Endometrial microvascular endothelial cells (primary cell): Measurements from ENCODE around the gene SLAMF9. TPM values are rescaled to one million over a fixed set of nuclear protein-coding genes. Genes with fewer than 3 reads are reported as not detected.

Experiments used
- in situ Hi-C: cut with HindIII; loops from 2 replicates; pipeline ENCODE4 v1.10.0; 2017; ENCODE audit warnings: low sequenced_read_pairs, low pct_unique_long_range_greater_than_20kb; ENCODE audit errors: inconsistent ontology term
- total RNA-seq: library from RNA; depleted of rRNA; stranded (reverse); fragments of >200 nt; gene quantifications from one replicate; pipeline ENCODE4 v1.2.3, GENCODE V29; 2015; ENCODE audit errors: inconsistent ontology term

Gene SLAMF9
- total RNA-seq, 1 donor from 2014 or later = not detected

- in situ Hi-C loops = no loop called here
These were observed 16.8 kb downstream of the SLAMF9 start for GRCh38 chr1:159937054-159937750.

GRCh38 chr1:159936273-159936904, 17.6 kb downstream of the SLAMF9 start:
- in situ Hi-C loops = no loop called here

GRCh38 chr1:159935719-159936272, 18.2 kb downstream of the SLAMF9 start:
- in situ Hi-C loops = no loop called here

- in situ Hi-C loops = no loop called here
These were observed 18.7 kb downstream of the SLAMF9 start for GRCh38 chr1:159935305-159935704.

GRCh38 chr1:159934136-159935039, 19.6 kb downstream of the SLAMF9 start:
- in situ Hi-C loops = no loop called here

- in situ Hi-C loops = no loop called here
These were observed 20.7 kb downstream of the SLAMF9 start for GRCh38 chr1:159933347-159933746.

- in situ Hi-C loops = no loop called here
These were observed 21.4 kb downstream of the SLAMF9 start for GRCh38 chr1:159932296-159933285.

GRCh38 chr1:159931795-159932173, 22.3 kb downstream of the SLAMF9 start:
- in situ Hi-C loops = no loop called here

- in situ Hi-C loops = no loop called here
These were observed 22.8 kb downstream of the SLAMF9 start for GRCh38 chr1:159931101-159931794.

GRCh38 chr1:159930634-159931033, 23.4 kb downstream of the SLAMF9 start:
- in situ Hi-C loops = no loop called here

GRCh38 chr1:159930216-159930615, 23.8 kb downstream of the SLAMF9 start:
- in situ Hi-C loops = no loop called here

GRCh38 chr1:159929155-159930051, 24.6 kb downstream of the SLAMF9 start:
- in situ Hi-C loops = no loop called here

- in situ Hi-C loops = no loop called here
These were observed 25.5 kb downstream of the SLAMF9 start for GRCh38 chr1:159928491-159929050.

- in situ Hi-C loops = no loop called here
These were observed 26.1 kb downstream of the SLAMF9 start for GRCh38 chr1:159927849-159928431.

- in situ Hi-C loops = no loop called here
These were observed 26.7 kb downstream of the SLAMF9 start for GRCh38 chr1:159927211-159927848.

- in situ Hi-C loops = no loop called here
These were observed 28.3 kb downstream of the SLAMF9 start for GRCh38 chr1:159925719-159926078.
